Activated naive CD4-positive, alpha-beta T cell treated with anti-CD3 and anti-CD28 coated beads, Interleukin-2, amount 10 ng/mL, durations not matched to agents 7 days and 5 days (primary cell): ENCODE data around the gene SOX21.

Source experiments
- CTCF ChIA-PET: fragments of 350-600 bp; sonication (Branson Sonifier 250); formaldehyde crosslinking; loops from one replicate; lab custom pipeline; 2021; ENCODE audit warnings: antibody characterized with exemption; lab: Charles Lee
- DNase-seq: peaks from one replicate; pipeline ENCODE4 v3.0.0-alpha.2; 2020
- H3K27ac Mint-ChIP-seq: one replicate; pipeline ENCODE4 v1.8.0; 2021; ENCODE audit warnings: mild to moderate bottlenecking, moderate library complexity, mixed read lengths
- H3K27me3 Mint-ChIP-seq: one replicate; pipeline ENCODE4 v1.8.0; 2021; ENCODE audit warnings: mild to moderate bottlenecking, mixed read lengths
- H3K36me3 Mint-ChIP-seq: one replicate; pipeline ENCODE4 v1.8.0; 2021; ENCODE audit warnings: mixed read lengths
- H3K4me1 Mint-ChIP-seq: one replicate; pipeline ENCODE4 v1.8.0; 2021; ENCODE audit warnings: mixed read lengths
- H3K4me3 Mint-ChIP-seq: one replicate; pipeline ENCODE4 v1.8.0; 2021; ENCODE audit warnings: mild to moderate bottlenecking, moderate library complexity, mixed read lengths
- H3K9me3 Mint-ChIP-seq: one replicate; pipeline ENCODE4 v1.8.0; 2021; ENCODE audit warnings: mixed read lengths

The SOX21 gene

GRCh38 chr13:94704377-94705080 lies 7.8 kb downstream of the SOX21 start:
- no peak overlapping the region for H3K4me3 Mint-ChIP-seq
- CTCF ChIA-PET, result interaction anchor here (0.9 kb wide), 1 partner anchor 11 kb away, joined by 3 read pairs; no protein-coding TSS in a partner anchor
- peaks cover 7% of the 10 kb centered on the region for H3K4me1 Mint-ChIP-seq
- H3K27ac Mint-ChIP-seq, result peak overlapping the region; percentile 30
- peaks cover 99% of the 10 kb centered on the region for H3K27me3 Mint-ChIP-seq
- no peaks in the 10 kb centered on the region for H3K9me3 Mint-ChIP-seq
- no peak for DNase-seq
- peaks cover 4% of the 10 kb centered on the region for H3K36me3 Mint-ChIP-seq

- Mint-ChIP-seq H3K9me3 (no peaks in the 10 kb centered on the region), H3K4me1 (peaks cover 7% of the 10 kb centered on the region), H3K27me3 (peaks cover 100% of the 10 kb centered on the region), H3K27ac (peak overlapping the region; percentile 39), H3K36me3 (peaks cover 4% of the 10 kb centered on the region), H3K4me3 (no peak overlapping the region)
- no peak for DNase-seq
- CTCF ChIA-PET, result no interaction called here
These were observed 8.5 kb downstream of the SOX21 start for GRCh38 chr13:94703721-94704314.

- no peak for DNase-seq
- Mint-ChIP-seq H3K9me3 (no peaks in the 10 kb centered on the region), H3K4me3 (no peak overlapping the region), H3K36me3 (peaks cover 4% of the 10 kb centered on the region), H3K4me1 (peaks cover 7% of the 10 kb centered on the region), H3K27ac (peak overlapping the region; percentile 14), H3K27me3 (peaks cover 100% of the 10 kb centered on the region)
- CTCF ChIA-PET, result no interaction called here
These were observed 9.1 kb downstream of the SOX21 start for GRCh38 chr13:94703271-94703670.

GRCh38 chr13:94702181-94703041 lies 9.9 kb downstream of the SOX21 start:
- peaks cover 93% of the 10 kb centered on the region for H3K27me3 Mint-ChIP-seq
- H3K9me3 Mint-ChIP-seq, result no peaks in the 10 kb centered on the region
- CTCF ChIA-PET, result interaction anchor here (1.0 kb wide), 1 partner anchor 8 kb away, joined by 3 read pairs; no protein-coding TSS in a partner anchor

GRCh38 chr13:94701313-94702180 lies 10.8 kb downstream of the SOX21 start:
- no peaks in the 10 kb centered on the region for H3K4me1 Mint-ChIP-seq
- H3K9me3 Mint-ChIP-seq, result no peaks in the 10 kb centered on the region
- no peak overlapping the region for H3K4me3 Mint-ChIP-seq
- CTCF ChIA-PET, result no interaction called here
- no peak overlapping the region for H3K27ac Mint-ChIP-seq
- no peak for DNase-seq
- H3K36me3 Mint-ChIP-seq, result peaks cover 4% of the 10 kb centered on the region
- H3K27me3 Mint-ChIP-seq, result peaks cover 85% of the 10 kb centered on the region

More at GRCh38 chr13:94702181-94703041, 9.9 kb downstream of the SOX21 start:
- Mint-ChIP-seq H3K4me1 (peaks cover 3% of the 10 kb centered on the region), H3K4me3 (no peak overlapping the region), H3K27ac (no peak overlapping the region), H3K36me3 (peaks cover 4% of the 10 kb centered on the region)
- no peak for DNase-seq

GRCh38 chr13:94700536-94700935 lies 11.8 kb downstream of the SOX21 start:
- Mint-ChIP-seq H3K9me3 (no peaks in the 10 kb centered on the region), H3K27me3 (peaks cover 75% of the 10 kb centered on the region), H3K4me1 (no peaks in the 10 kb centered on the region), H3K27ac (no peak overlapping the region), H3K4me3 (no peak overlapping the region), H3K36me3 (peaks cover 4% of the 10 kb centered on the region)
- DNase-seq, result no peak
- CTCF ChIA-PET, result no interaction called here

GRCh38 chr13:94700051-94700535 lies 12.3 kb downstream of the SOX21 start:
- DNase-seq, result no peak
- peaks cover 4% of the 10 kb centered on the region for H3K36me3 Mint-ChIP-seq
- no peak overlapping the region for H3K4me3 Mint-ChIP-seq
- H3K9me3 Mint-ChIP-seq, result no peaks in the 10 kb centered on the region
- no peaks in the 10 kb centered on the region for H3K4me1 Mint-ChIP-seq
- peaks cover 70% of the 10 kb centered on the region for H3K27me3 Mint-ChIP-seq
- H3K27ac Mint-ChIP-seq, result no peak overlapping the region
- CTCF ChIA-PET, result interaction anchor here (0.6 kb wide), 1 partner anchor 273 kb away, joined by 3 read pairs; no protein-coding TSS in a partner anchor

GRCh38 chr13:94696171-94696570 lies 16.2 kb downstream of the SOX21 start:
- no peaks in the 10 kb centered on the region for H3K4me1 Mint-ChIP-seq
- CTCF ChIA-PET, result no interaction called here
- no peaks in the 10 kb centered on the region for H3K36me3 Mint-ChIP-seq
- peaks cover 53% of the 10 kb centered on the region for H3K27me3 Mint-ChIP-seq
- no peak overlapping the region for H3K27ac Mint-ChIP-seq
- H3K4me3 Mint-ChIP-seq, result no peak overlapping the region
- DNase-seq, result no peak
- no peaks in the 10 kb centered on the region for H3K9me3 Mint-ChIP-seq

GRCh38 chr13:94692030-94692429 lies 20.3 kb downstream of the SOX21 start:
- Mint-ChIP-seq H3K27ac (no peak overlapping the region), H3K36me3 (no peaks in the 10 kb centered on the region), H3K9me3 (no peaks in the 10 kb centered on the region), H3K4me3 (no peak overlapping the region), H3K4me1 (no peaks in the 10 kb centered on the region), H3K27me3 (peaks cover 26% of the 10 kb centered on the region)
- CTCF ChIA-PET, result no interaction called here
- no peak for DNase-seq

- Mint-ChIP-seq H3K27ac (no peak overlapping the region), H3K4me1 (no peaks in the 10 kb centered on the region), H3K36me3 (no peaks in the 10 kb centered on the region), H3K27me3 (peaks cover 3% of the 10 kb centered on the region), H3K9me3 (no peaks in the 10 kb centered on the region), H3K4me3 (no peak overlapping the region)
- CTCF ChIA-PET, result no interaction called here
- no peak for DNase-seq
These were observed 28.9 kb downstream of the SOX21 start for GRCh38 chr13:94683409-94683808.

- Mint-ChIP-seq H3K27me3 (peaks cover 11% of the 10 kb centered on the region), H3K27ac (no peak overlapping the region), H3K4me1 (no peaks in the 10 kb centered on the region), H3K9me3 (no peaks in the 10 kb centered on the region), H3K36me3 (no peaks in the 10 kb centered on the region), H3K4me3 (no peak overlapping the region)
- no peak for DNase-seq
- CTCF ChIA-PET, result no interaction called here
These were observed 30.1 kb downstream of the SOX21 start for GRCh38 chr13:94682229-94682628.

GRCh38 chr13:94679614-94680013 lies 32.7 kb downstream of the SOX21 start:
- peaks cover 20% of the 10 kb centered on the region for H3K27me3 Mint-ChIP-seq
- no peaks in the 10 kb centered on the region for H3K4me1 Mint-ChIP-seq
- H3K36me3 Mint-ChIP-seq, result no peaks in the 10 kb centered on the region
- no peak overlapping the region for H3K27ac Mint-ChIP-seq
- H3K4me3 Mint-ChIP-seq, result no peak overlapping the region
- H3K9me3 Mint-ChIP-seq, result no peaks in the 10 kb centered on the region
- no peak for DNase-seq
- CTCF ChIA-PET, result interaction anchor here (0.9 kb wide), 1 partner anchor 512 kb away, joined by 3 read pairs; no protein-coding TSS in a partner anchor

GRCh38 chr13:94678845-94679244 lies 33.5 kb downstream of the SOX21 start:
- Mint-ChIP-seq H3K36me3 (no peaks in the 10 kb centered on the region), H3K9me3 (no peaks in the 10 kb centered on the region), H3K27me3 (peaks cover 20% of the 10 kb centered on the region), H3K4me1 (no peaks in the 10 kb centered on the region), H3K27ac (no peak overlapping the region), H3K4me3 (no peak overlapping the region)
- CTCF ChIA-PET, result interaction anchor here (0.8 to 0.9 kb wide), 2 partner anchors 58 to 513 kb away, joined by 3 read pairs; no protein-coding TSS in a partner anchor
- no peak for DNase-seq
